Myometrial cell (primary cell): Measurements from ENCODE around the gene CXXC5. TPM values are rescaled to one million over a fixed set of nuclear protein-coding genes. Genes with fewer than 3 reads are reported as not detected.

Experiments
- total RNA-seq: library from RNA; depleted of rRNA; stranded (reverse); fragments of >200 nt; gene quantifications from 2 replicates; pipeline ENCODE4 v1.2.3, GENCODE V29; 2015

The CXXC5 gene
- total RNA-seq: 15.6 and 23.2 TPM in 2 replicates

DNA sequence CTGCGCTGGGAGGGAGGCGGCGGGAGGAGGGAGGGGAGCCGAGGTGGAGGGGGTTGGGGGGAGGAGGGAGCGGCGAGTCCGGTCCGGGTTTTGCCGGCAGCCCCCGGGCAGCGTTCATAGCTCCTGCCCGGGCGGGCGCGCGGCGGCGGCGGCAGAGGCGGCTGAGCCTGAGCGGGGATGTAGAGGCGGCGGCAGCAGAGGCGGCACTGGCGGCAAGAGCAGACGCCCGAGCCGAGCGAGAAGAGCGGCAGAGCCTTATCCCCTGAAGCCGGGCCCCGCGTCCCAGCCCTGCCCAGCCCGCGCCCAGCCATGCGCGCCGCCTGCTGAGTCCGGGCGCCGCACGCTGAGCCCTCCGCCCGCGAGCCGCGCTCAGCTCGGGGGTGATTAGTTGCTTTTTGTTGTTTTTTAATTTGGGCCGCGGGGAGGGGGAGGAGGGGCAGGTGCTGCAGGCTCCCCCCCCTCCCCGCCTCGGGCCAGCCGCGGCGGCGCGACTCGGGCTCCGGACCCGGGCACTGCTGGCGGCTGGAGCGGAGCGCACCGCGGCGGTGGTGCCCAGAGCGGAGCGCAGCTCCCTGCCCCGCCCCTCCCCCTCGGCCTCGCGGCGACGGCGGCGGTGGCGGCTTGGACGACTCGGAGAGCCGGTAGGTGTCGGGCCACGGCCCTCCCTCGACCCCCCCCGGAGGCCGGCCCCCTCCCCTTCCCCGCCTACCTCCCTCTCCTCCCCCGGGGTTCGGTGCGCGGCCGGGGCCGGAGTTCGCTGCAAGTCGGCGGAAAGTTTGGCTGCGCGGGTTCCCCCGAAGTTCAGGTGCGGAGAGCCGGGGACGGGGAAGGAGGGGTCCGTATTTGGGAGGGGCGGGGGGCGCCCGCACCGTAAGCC, at the start of gene CXXC5:
TSS of gene CXXC5 (plus strand) at position 145 of the 877 bp plus-strand sequence. CDS start 32,175 bp downstream, outside the sequence.

Other genes starting within 250 kb of the CXXC5 start
- gene SPATA24, start 244.3 kb upstream of the CXXC5 start, total RNA-seq: 0.29 and 4.3 TPM in 2 replicates
- 3.5 and 11.7 TPM in 2 replicates for gene DNAJC18, start 208.8 kb upstream of the CXXC5 start, total RNA-seq
- not detected in 2 replicates for gene ECSCR, start 185.6 kb upstream of the CXXC5 start, total RNA-seq
- gene SMIM33, start 177.3 kb upstream of the CXXC5 start, total RNA-seq: not detected in 2 replicates
- 43.0 and 48.2 TPM in 2 replicates for gene STING1, start 165.6 kb upstream of the CXXC5 start, total RNA-seq
- 90.8 and 101 TPM in 2 replicates for gene UBE2D2, start 87.0 kb upstream of the CXXC5 start, total RNA-seq
- gene PSD2, start 147.5 kb downstream of the CXXC5 start, total RNA-seq: not detected in 2 replicates